A549 (cell line): ENCODE measurements around the gene TNRC6C.

ENCODE experiments used
- CHD2 ChIP-seq: fragments of 150-350 bp; IDR thresholded peaks from 2 replicates; pipeline ENCODE4 v1.6.1; 2014; ENCODE audit warnings: low read length; ENCODE audit not compliant: partially characterized antibody
- CTCF ChIP-seq: fragments of >200 bp; sonication (Bioruptor Twin); formaldehyde crosslinking; IDR thresholded peaks from 3 replicates; pipeline ENCODE4 v1.5.1; 2016
- ELK1 ChIP-seq: fragments of 150-350 bp; IDR thresholded peaks from 2 replicates; pipeline ENCODE4 v1.6.1; 2014; ENCODE audit warnings: low read depth, mild to moderate bottlenecking, low read length
- EP300 ChIP-seq, 2 experiments: fragments of >200 bp; sonication (Bioruptor Twin); formaldehyde crosslinking; IDR thresholded peaks; 2 replicates in 1 of 2; 3 replicates in 1 of 2; pipeline ENCODE4 v1.6.1; 2016 to 2017
- HES2 ChIP-seq: fragments of >200 bp; sonication (Bioruptor Twin); formaldehyde crosslinking; IDR thresholded peaks from 2 replicates; pipeline ENCODE4 v1.6.1; 2016
- HMGXB4 ChIP-seq: fragments of 250-450 bp; sonication (Bioruptor Pico); IDR thresholded peaks from 2 replicates; pipeline ENCODE4 v1.5.0; 2021; ENCODE audit warnings: mild to moderate bottlenecking, moderate library complexity, borderline replicate concordance
- HOXB13 ChIP-seq: fragments of 250-450 bp; sonication (Bioruptor Pico); IDR thresholded peaks from 2 replicates; pipeline ENCODE4 v1.5.0; 2020; ENCODE audit warnings: low read depth, mild to moderate bottlenecking, moderate library complexity
- KDM1A ChIP-seq: fragments of 200-600 bp; sonication (generic); IDR thresholded peaks from 2 replicates; pipeline ENCODE4 v1.6.1; 2016; ENCODE audit warnings: low read depth, mild to moderate bottlenecking
- MAZ ChIP-seq: fragments of 150-350 bp; IDR thresholded peaks from 2 replicates; pipeline ENCODE4 v1.6.1; 2014; ENCODE audit warnings: antibody characterized with exemption, low read depth, low read length, borderline replicate concordance
- POLR2A ChIP-seq: IDR thresholded peaks from 2 replicates; pipeline ENCODE4 v1.6.1; 2012; ENCODE audit warnings: mild to moderate bottlenecking, low read length
- RARB ChIP-seq: fragments of 250-450 bp; sonication (Bioruptor Pico); IDR thresholded peaks from 2 replicates; pipeline ENCODE4 v1.8.0; 2021; ENCODE audit warnings: mild to moderate bottlenecking, moderate library complexity
- ZFP36 ChIP-seq: fragments of 450-650 bp; IDR thresholded peaks from 2 replicates; pipeline ENCODE4 v1.6.1; 2014; ENCODE audit warnings: borderline replicate concordance; ENCODE audit not compliant: partially characterized antibody

GRCh38 chr17:77999413-78000173 lies 41.1 kb downstream of the TNRC6C start:
- TF ChIP-seq CTCF (no peak), ZFP36 (no peak), POLR2A (no peak), EP300 (IDR thresholded peaks at IDR 0.05) (no peak), HOXB13 (CRISPR knock-in tag) (no peak), MAZ (no peak), HMGXB4 (CRISPR knock-in tag) (no peak), HES2 (no peak), RARB (CRISPR knock-in tag) (no peak), KDM1A (no peak), CHD2 (no peak), ELK1 (no peak)
